Lower leg skin (tissue), 3 donors: ENCODE data around the gene HS3ST4.

Experiments used
- POLR2A ChIP-seq, 2 donors: fragments of 450-650 bp; IDR thresholded peaks; one replicate each; pipeline ENCODE4 v1.6.1; 2016 to 2017; ENCODE audit warnings: antibody characterized with exemption in 2 of 2, mild to moderate bottlenecking in 1 of 2, moderate library complexity in 1 of 2
- TF ChIP-seq, protein P1 (sequence below), 3 donors: fragments of 450-650 bp; IDR thresholded peaks; one replicate each; pipeline ENCODE4 v1.5.1; 2016; ENCODE audit warnings: antibody characterized with exemption in 3 of 3, mild to moderate bottlenecking in 3 of 3, moderate library complexity in 2 of 3

DNA sequence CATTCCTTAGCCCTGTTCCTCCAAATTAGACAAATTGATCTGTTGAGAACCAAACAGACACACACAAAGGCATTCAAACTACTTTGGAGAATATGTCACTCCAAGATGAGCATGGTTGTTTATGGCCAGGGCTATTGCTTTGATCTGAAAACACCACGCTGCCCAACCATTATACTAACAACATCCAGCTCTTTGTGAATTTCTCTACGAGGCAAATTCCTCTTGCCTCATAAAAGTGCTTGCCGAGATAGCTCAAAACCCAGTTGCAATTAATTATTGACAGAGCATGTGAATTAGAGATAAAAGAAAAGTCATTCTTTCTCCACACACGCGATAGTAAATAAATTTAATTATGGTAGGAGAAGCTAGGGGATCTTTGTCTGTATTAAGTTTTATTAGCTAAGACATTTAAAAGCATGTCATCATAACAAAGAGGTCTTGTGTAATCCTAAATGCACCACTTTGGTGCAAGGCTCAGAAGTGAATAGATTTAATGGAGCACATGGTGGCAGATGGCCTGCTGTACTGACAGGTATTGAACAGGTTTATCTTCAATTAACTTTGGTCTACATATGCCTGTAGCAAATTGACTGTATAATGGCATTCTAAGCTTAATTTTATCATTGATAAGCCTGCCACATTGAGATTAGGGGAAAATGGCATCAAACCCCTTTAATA, 441.8 kb downstream of the HS3ST4 start:
- TF ChIP-seq, protein P1, sequence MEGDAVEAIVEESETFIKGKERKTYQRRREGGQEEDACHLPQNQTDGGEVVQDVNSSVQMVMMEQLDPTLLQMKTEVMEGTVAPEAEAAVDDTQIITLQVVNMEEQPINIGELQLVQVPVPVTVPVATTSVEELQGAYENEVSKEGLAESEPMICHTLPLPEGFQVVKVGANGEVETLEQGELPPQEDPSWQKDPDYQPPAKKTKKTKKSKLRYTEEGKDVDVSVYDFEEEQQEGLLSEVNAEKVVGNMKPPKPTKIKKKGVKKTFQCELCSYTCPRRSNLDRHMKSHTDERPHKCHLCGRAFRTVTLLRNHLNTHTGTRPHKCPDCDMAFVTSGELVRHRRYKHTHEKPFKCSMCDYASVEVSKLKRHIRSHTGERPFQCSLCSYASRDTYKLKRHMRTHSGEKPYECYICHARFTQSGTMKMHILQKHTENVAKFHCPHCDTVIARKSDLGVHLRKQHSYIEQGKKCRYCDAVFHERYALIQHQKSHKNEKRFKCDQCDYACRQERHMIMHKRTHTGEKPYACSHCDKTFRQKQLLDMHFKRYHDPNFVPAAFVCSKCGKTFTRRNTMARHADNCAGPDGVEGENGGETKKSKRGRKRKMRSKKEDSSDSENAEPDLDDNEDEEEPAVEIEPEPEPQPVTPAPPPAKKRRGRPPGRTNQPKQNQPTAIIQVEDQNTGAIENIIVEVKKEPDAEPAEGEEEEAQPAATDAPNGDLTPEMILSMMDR (IDR thresholded peaks at IDR 0.05), result no peak
- TF ChIP-seq POLR2A (IDR thresholded peaks at IDR 0.05), result no peak
